Measurements from ENCODE around the gene NUMB. TPM values are rescaled to one million over a fixed set of nuclear protein-coding genes. Genes with fewer than 3 reads are reported as not detected.
A peak's percentile ranks its signal among the peaks of the same experiment; 100 is the strongest.

The NUMB gene
- total RNA-seq, 1 experiment from 2014 or later: 81.5 TPM

DNA sequence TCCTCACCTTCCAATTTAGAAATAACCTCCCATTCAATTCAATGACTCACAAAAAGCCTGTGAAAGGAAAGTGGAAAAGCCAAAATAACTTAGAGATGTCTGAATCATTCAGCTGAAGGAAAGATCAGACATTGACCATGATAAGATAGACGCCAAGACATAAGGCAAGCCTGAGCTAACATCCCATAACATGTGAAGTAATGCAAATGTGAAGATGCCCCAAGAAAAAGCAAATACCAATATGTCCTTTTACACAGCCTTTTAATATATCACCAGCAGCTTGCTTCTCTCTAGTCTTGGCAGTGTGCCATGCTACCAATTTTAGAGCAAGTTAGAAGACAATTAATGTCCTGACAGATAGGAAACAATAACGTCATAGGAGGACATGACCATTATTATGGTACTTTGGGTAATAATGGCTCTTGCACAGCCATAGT lies 2.4 kb upstream of the NUMB start:
- Mint-ChIP-seq H3K4me1 (ENCODE audit: insufficient read depth, unreplicated experiment) (peaks cover 36% of the 10 kb centered on the region), H3K36me3 (ENCODE audit: insufficient read depth, unreplicated experiment) (peaks cover 4% of the 10 kb centered on the region), H3K27me3 (ENCODE audit: insufficient read depth, unreplicated experiment) (no peaks in the 10 kb centered on the region), H3K9me3 (ENCODE audit: unreplicated experiment) (no peaks in the 10 kb centered on the region), H3K27ac (ENCODE audit: low read depth, unreplicated experiment) (peak overlapping the region; percentile 52), H3K4me3 (ENCODE audit: unreplicated experiment) (no peak overlapping the region)
- ChIA-PET POLR2A (interaction anchor here (0.7 to 2.9 kb wide), 10 partner anchors 8 to 254 kb away, joined by 3 to 13 read pairs (median 3); partner anchors contain the start of genes PNMA1 and RIOX1), CTCF (interaction anchor here (0.7 to 2.4 kb wide), 3 partner anchors 11 to 166 kb away, joined by 3 to 15 read pairs (median 5); no protein-coding TSS in a partner anchor)
- DNase-seq (ENCODE audit: unreplicated experiment): peak; percentile 70
- intact Hi-C loops (cut with micrococcal nuclease): loop anchor here (5.0 kb wide), 1 partner anchor 148 kb away; no protein-coding TSS in a partner anchor
- no TSS peak for BruUV-seq (replicated peaks)
- TF ChIP-seq, protein P1, sequence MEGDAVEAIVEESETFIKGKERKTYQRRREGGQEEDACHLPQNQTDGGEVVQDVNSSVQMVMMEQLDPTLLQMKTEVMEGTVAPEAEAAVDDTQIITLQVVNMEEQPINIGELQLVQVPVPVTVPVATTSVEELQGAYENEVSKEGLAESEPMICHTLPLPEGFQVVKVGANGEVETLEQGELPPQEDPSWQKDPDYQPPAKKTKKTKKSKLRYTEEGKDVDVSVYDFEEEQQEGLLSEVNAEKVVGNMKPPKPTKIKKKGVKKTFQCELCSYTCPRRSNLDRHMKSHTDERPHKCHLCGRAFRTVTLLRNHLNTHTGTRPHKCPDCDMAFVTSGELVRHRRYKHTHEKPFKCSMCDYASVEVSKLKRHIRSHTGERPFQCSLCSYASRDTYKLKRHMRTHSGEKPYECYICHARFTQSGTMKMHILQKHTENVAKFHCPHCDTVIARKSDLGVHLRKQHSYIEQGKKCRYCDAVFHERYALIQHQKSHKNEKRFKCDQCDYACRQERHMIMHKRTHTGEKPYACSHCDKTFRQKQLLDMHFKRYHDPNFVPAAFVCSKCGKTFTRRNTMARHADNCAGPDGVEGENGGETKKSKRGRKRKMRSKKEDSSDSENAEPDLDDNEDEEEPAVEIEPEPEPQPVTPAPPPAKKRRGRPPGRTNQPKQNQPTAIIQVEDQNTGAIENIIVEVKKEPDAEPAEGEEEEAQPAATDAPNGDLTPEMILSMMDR (IDR thresholded peaks at IDR 0.05; ENCODE audit: unreplicated experiment): no peak

DNA sequence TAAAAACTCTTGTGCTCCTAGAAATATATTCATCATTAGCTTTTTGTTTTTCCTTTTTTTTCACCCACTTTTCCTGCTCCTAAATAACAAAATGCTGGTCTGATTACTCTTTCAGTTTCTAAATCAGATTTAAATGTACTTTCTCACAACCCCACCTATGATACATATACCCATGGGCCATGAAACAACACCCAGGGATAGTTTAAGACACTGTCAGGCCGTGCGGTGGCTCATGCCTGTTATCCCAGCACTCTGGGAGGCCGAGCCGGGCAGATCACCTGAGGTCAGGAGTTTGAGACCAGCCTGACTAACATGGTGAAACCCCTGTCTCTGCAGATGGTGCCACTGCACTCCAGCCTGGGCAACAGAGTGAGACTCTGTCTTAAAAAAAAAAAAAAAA lies 1.6 kb upstream of the NUMB start:
- POLR2A ChIA-PET: interaction anchor here (0.7 to 2.9 kb wide), 8 partner anchors 9 to 490 kb away, joined by 3 to 13 read pairs (median 5); partner anchors contain the start of genes COQ6, FAM161B and RIOX1
- H3K4me3 Mint-ChIP-seq (ENCODE audit: unreplicated experiment): peak overlapping the region; percentile 28
- BruUV-seq (replicated peaks): no TSS peak
- TF ChIP-seq, protein P1 (IDR thresholded peaks at IDR 0.05; ENCODE audit: unreplicated experiment): no peak
- H3K9me3 Mint-ChIP-seq (ENCODE audit: unreplicated experiment): no peaks in the 10 kb centered on the region
- no peak for DNase-seq (ENCODE audit: unreplicated experiment)
- H3K27ac Mint-ChIP-seq (ENCODE audit: low read depth, unreplicated experiment): no peak overlapping the region
- H3K4me1 Mint-ChIP-seq (ENCODE audit: insufficient read depth, unreplicated experiment): peaks cover 36% of the 10 kb centered on the region
- CTCF ChIA-PET: interaction anchor here (0.7 to 1.1 kb wide), 3 partner anchors 96 to 165 kb away, joined by 3 to 5 read pairs (median 3); no protein-coding TSS in a partner anchor
- H3K27me3 Mint-ChIP-seq (ENCODE audit: insufficient read depth, unreplicated experiment): no peaks in the 10 kb centered on the region
- H3K36me3 Mint-ChIP-seq (ENCODE audit: insufficient read depth, unreplicated experiment): peaks cover 4% of the 10 kb centered on the region
- intact Hi-C loops (cut with micrococcal nuclease): loop anchor here (5.0 kb wide), 1 partner anchor 148 kb away; no protein-coding TSS in a partner anchor

DNA sequence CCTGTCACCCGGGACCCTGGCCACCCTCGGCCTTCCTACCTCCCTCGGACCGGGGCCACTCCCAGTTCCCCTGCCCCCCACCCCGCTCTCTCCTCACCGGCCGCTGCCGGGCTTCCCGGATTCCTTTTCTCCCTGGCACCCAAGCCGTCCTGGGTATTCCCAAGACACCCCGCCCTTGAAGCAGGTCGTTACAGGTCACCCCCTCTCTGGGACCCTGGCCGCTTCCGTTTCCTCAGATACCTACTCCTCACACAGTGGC lies 493 bp downstream of the NUMB start:
- peaks cover 31% of the 10 kb centered on the region for H3K4me1 Mint-ChIP-seq (ENCODE audit: insufficient read depth, unreplicated experiment)
- H3K4me3 Mint-ChIP-seq (ENCODE audit: unreplicated experiment): peak overlapping the region; percentile 75
- TF ChIP-seq, protein P1 (IDR thresholded peaks at IDR 0.05; ENCODE audit: unreplicated experiment): no peak
- peaks cover 4% of the 10 kb centered on the region for H3K36me3 Mint-ChIP-seq (ENCODE audit: insufficient read depth, unreplicated experiment)
- ChIA-PET CTCF (interaction anchor here (0.8 to 1.8 kb wide), 2 partner anchors 162 to 263 kb away, joined by 3 to 7 read pairs; no protein-coding TSS in a partner anchor), POLR2A (interaction anchor here (0.6 to 2.9 kb wide), 17 partner anchors 9 to 400 kb away, joined by 3 to 13 read pairs (median 3); partner anchors contain the start of genes ACOT2, DNAL1, PTGR2 and RBM25)
- no peaks in the 10 kb centered on the region for H3K9me3 Mint-ChIP-seq (ENCODE audit: unreplicated experiment)
- H3K27me3 Mint-ChIP-seq (ENCODE audit: insufficient read depth, unreplicated experiment): no peaks in the 10 kb centered on the region
- intact Hi-C loops (cut with micrococcal nuclease): no loop called here
- DNase-seq (ENCODE audit: unreplicated experiment): peak; percentile 39
- no TSS peak for BruUV-seq (replicated peaks)
- H3K27ac Mint-ChIP-seq (ENCODE audit: low read depth, unreplicated experiment): peak overlapping the region; percentile 98

DNA sequence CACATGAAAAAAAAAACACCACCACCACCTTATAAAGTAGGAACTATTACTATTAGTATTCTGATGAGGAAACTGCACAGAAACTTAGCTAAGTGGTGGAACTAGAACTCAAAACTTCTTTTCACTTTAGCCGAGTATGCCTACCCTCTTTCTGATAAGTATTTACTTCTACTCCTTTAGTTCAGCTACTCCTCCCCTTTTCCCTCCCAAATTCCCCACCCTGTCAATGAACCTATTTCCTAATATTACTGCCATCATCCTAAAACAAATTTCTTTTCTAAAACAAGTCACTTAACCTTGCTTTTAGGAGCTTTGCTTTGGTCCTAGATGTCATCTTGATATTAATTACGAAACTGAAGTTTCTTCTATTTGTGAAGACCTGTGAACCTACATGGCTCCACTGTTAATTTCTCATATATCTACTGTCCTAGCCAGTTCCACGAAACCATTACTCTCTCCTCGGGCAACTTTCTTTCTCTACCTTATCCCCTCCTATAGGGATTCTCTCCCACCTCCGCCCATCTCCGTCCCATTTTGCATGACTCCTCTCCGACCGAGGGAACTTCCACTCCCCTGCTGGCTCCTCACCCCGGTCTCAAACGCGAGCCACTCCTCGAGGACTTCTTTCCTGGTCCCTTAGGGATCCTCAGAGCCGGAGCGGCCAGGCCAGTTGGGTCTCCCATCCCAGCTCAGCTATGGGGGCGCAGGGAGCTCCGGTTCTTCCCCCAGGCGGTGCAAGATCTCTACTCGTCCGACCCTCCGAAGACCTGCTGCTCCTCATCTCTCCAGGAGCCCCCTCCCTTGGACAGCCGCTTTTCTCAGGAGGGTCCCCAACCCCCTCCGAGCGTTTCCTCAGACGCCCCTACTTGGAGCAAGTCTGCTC lies 1.1 kb downstream of the NUMB start:
- intact Hi-C loops (cut with micrococcal nuclease): no loop called here
- Mint-ChIP-seq H3K27me3 (ENCODE audit: insufficient read depth, unreplicated experiment) (no peaks in the 10 kb centered on the region), H3K4me3 (ENCODE audit: unreplicated experiment) (peak overlapping the region; percentile 75), H3K27ac (ENCODE audit: low read depth, unreplicated experiment) (peak overlapping the region; percentile 98), H3K9me3 (ENCODE audit: unreplicated experiment) (no peaks in the 10 kb centered on the region), H3K4me1 (ENCODE audit: insufficient read depth, unreplicated experiment) (peaks cover 31% of the 10 kb centered on the region), H3K36me3 (ENCODE audit: insufficient read depth, unreplicated experiment) (peaks cover 4% of the 10 kb centered on the region)
- ChIA-PET CTCF (interaction anchor here (0.7 to 1.8 kb wide), 4 partner anchors 14 to 262 kb away, joined by 3 to 7 read pairs (median 3); no protein-coding TSS in a partner anchor), POLR2A (interaction anchor here (0.8 to 2.7 kb wide), 16 partner anchors 8 to 399 kb away, joined by 3 to 11 read pairs (median 3); partner anchors contain the start of genes ACOT2, PSEN1, PTGR2 and RBM25)
- no TSS peak for BruUV-seq (replicated peaks)
- peak; percentile 61 for DNase-seq (ENCODE audit: unreplicated experiment)
- TF ChIP-seq, protein P1 (IDR thresholded peaks at IDR 0.05; ENCODE audit: unreplicated experiment): no peak
